ENCODE measurements around the gene SOX9.

DNA sequence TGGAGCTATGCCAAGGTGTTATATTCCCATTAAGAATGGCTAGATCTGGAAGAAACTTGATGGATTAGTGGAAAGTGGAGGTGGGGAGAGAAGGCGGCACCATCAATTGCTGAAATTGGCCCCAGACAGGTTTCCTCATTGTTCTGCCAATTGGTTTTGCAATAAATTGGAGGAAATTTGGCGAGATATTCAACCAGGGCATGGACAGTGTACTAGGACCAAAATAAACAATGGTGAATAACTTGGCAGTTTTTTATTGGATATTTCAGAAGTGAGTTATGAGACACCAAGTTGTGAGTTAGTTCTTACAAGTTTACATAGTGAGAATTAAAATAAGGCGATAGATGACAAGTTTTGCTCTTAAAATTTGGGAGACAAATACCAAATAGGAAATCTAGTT is 41.1 kb upstream of the SOX9 start:
- TF ChIP-seq, protein P1, sequence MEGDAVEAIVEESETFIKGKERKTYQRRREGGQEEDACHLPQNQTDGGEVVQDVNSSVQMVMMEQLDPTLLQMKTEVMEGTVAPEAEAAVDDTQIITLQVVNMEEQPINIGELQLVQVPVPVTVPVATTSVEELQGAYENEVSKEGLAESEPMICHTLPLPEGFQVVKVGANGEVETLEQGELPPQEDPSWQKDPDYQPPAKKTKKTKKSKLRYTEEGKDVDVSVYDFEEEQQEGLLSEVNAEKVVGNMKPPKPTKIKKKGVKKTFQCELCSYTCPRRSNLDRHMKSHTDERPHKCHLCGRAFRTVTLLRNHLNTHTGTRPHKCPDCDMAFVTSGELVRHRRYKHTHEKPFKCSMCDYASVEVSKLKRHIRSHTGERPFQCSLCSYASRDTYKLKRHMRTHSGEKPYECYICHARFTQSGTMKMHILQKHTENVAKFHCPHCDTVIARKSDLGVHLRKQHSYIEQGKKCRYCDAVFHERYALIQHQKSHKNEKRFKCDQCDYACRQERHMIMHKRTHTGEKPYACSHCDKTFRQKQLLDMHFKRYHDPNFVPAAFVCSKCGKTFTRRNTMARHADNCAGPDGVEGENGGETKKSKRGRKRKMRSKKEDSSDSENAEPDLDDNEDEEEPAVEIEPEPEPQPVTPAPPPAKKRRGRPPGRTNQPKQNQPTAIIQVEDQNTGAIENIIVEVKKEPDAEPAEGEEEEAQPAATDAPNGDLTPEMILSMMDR (conservative IDR thresholded peaks at IDR 0.05; ENCODE audit: low read depth, low read length): no peak
- TF ChIP-seq EZH2 (IDR thresholded peaks at IDR 0.05; ENCODE audit: borderline replicate concordance, low read depth, low read length, poor library complexity, severe bottlenecking): no peak

Data from A673 (cell line).